SIG-M5 treated with dmso at 0.1 percent for 504 hours (cell line): ENCODE measurements around the gene CITED2.
"Not testable (repeated sequence)": the region's sequence is repeated elsewhere in the genome, so short reads cannot be mapped to it uniquely, and the experiment has no call there.

ENCODE experiments used
- DNase-seq: peaks from one replicate; lab custom pipeline; 2025; ENCODE audit not compliant: unreplicated experiment; lab: John Stamatoyannopoulos, UW

CITED2 gene

GRCh38 chr6:139367810-139368351 is 6.6 kb downstream of the CITED2 start:
- DNase-seq: peak; percentile 56

- no peak for DNase-seq
Observed at GRCh38 chr6:139364982-139365379, 9.5 kb downstream of the CITED2 start.

- peak; percentile 71 for DNase-seq
Observed at GRCh38 chr6:139364302-139364981, 10.0 kb downstream of the CITED2 start.

- DNase-seq: not testable (repeated sequence)
Observed at GRCh38 chr6:139363797-139364196, 10.7 kb downstream of the CITED2 start.

- DNase-seq: not testable (repeated sequence)
Observed at GRCh38 chr6:139363123-139363522, 11.3 kb downstream of the CITED2 start.

- DNase-seq: peak; percentile 27
Observed at GRCh38 chr6:139361211-139361610, 13.2 kb downstream of the CITED2 start.

GRCh38 chr6:139356924-139357323 is 17.5 kb downstream of the CITED2 start:
- DNase-seq: no peak

- no peak for DNase-seq
Observed at GRCh38 chr6:139355777-139356445, 18.5 kb downstream of the CITED2 start.

- no peak for DNase-seq
Observed at GRCh38 chr6:139355172-139355571, 19.3 kb downstream of the CITED2 start.

GRCh38 chr6:139354189-139354588 is 20.3 kb downstream of the CITED2 start:
- DNase-seq: no peak

GRCh38 chr6:139349464-139350020 is 24.9 kb downstream of the CITED2 start:
- DNase-seq: no peak

GRCh38 chr6:139346392-139346791 is 28.1 kb downstream of the CITED2 start:
- no peak for DNase-seq

- DNase-seq: no peak
Observed at GRCh38 chr6:139344186-139344963, 30.1 kb downstream of the CITED2 start.

- DNase-seq: no peak
Observed at GRCh38 chr6:139343052-139343750, 31.2 kb downstream of the CITED2 start.

GRCh38 chr6:139341060-139341459 is 33.4 kb downstream of the CITED2 start:
- no peak for DNase-seq

GRCh38 chr6:139338795-139339194 is 35.7 kb downstream of the CITED2 start:
- peak; percentile 96 for DNase-seq

- DNase-seq: peak; percentile 69
Observed at GRCh38 chr6:139337830-139338229, 36.6 kb downstream of the CITED2 start.

GRCh38 chr6:139337001-139337400 is 37.4 kb downstream of the CITED2 start:
- DNase-seq: no peak

- DNase-seq: no peak
Observed at GRCh38 chr6:139336488-139336887, 38.0 kb downstream of the CITED2 start.

- DNase-seq: no peak
Observed at GRCh38 chr6:139335447-139336210, 38.8 kb downstream of the CITED2 start.
